Stimulated activated CD4-positive, alpha-beta T cell treated with anti-CD3 and anti-CD28 coated beads, Interleukin-12 subunit alpha, Interleukin-12 subunit beta, amount 100 ng/mL, for 24 hours (primary cell): ENCODE data around the gene PIF1.

ENCODE experiments used
- DNase-seq, 2 experiments: peaks; one replicate each; pipeline ENCODE4 v3.0.0-alpha.2; 2020; ENCODE audit warnings: low read depth in 2 of 2

Gene PIF1

DNA sequence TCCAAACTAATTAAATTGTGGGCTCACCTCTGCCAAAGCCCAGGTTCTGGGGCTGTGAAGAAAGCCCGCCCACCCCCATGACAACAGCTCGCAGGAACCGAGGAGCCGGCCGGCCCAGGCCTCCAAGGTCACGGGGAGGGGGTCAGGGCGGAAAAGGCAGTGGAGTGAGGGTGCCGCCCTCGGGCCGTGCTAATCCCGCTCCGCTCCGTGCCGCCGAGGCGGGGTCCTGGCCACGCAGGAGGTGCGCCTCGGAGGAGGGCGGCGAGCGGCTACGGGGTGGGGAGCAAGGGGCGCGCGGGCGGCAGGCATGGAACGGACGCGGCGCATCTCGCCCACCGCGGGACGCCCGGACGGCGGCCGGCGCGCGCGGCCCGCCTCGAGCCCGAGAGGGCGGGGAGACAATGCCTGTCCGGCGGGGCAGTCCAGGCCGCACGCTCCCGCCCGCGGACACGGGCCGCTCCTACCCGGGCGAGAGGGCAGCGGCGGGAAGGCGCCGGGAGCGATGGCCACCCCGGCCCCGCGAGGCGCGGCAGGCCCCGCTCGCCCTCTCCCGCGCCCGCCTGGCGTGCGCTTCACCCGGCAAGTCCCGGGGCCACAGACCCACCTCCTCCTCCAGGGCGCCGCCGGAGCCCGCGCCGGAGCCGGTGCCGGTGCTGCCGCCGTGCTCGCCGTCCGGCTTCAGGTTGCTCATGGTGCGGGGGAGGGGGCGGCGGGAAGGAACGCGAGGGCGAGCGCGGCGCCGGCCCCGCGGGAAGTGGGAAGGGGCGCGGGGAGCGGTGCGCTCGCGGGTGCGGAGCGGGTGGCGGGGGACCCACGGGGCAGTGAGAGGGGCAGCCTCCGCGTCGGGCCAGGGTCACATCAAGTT, 50.6 kb downstream of the PIF1 start:
- DNase-seq, result no peak

- no peak for DNase-seq
Measured at GRCh38 chr15:64774037-64774628, 51.3 kb downstream of the PIF1 start.

DNA sequence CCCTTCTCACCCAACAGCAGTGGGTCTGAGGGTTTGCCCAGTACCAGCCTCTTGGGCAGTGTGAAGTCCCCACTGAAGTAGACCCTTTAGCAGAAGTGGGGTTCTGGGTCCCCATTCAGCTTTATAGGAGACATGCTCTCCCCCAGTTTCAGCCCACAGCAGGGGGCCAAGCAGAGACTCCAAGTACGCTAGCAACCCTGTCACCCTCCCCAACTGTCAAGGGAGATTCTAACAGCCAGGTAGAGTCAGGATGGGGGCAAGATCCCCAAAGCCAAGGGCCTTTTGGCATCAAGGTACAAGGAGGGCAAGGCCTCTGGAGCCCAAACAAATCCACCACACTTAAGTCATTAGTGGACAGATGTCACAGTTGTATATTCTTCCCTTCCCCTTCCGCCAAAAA, 51.8 kb downstream of the PIF1 start:
- no peak for DNase-seq

- DNase-seq, result no peak
Measured at GRCh38 chr15:64772964-64773363, 52.5 kb downstream of the PIF1 start.

DNA sequence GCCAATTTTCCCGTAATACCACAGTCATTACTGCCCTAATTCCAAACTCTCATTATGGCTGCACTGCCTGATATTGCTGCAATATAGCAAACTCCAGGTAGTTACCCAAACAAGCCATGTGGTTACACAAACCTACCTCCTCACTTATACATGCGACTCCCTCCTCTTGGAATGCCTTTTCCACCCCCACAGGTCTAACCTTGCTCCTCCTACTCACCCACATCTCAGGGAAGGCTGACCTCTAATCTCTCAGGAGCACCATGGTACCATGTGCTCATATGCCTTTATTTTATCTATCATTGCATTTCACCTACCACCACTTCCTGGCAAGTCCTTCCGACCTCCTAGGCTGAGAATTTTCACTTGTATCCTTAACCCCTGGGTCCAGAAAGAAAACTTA, 53.0 kb downstream of the PIF1 start:
- no peak for DNase-seq

- no peak for DNase-seq
Measured at GRCh38 chr15:64770626-64771025, 54.8 kb downstream of the PIF1 start.

DNA sequence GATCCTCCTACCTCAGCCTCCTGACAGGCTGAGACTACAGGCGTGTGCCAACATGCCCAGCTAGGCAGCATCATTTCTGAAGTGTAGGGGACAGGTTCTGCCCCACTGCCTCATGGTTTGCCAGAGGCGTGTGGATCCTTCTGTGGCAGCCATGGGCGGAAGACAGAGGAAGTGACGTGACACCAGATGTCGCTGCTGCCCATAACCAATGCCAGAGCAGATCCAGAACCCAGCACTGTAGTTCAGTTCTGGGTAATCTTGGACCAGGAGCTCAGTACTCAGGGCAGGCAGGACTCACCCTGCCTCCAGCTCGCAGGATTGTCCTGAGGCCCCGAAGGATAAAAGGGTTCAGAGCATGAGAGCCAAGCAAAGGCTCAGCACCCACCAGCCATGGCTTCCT, 58.2 kb downstream of the PIF1 start:
- DNase-seq, result no peak

- DNase-seq, result no peak
Measured at GRCh38 chr15:64766058-64766457, 59.4 kb downstream of the PIF1 start.
